GM12878 (cell line): ENCODE measurements around the gene ADAP1. TPM values are rescaled to one million over a fixed set of nuclear protein-coding genes. Genes with fewer than 3 reads are reported as not detected.

Experiments used
- ATAC-seq: fragments of 200-7000 bp; cut with Tn5 transposase; 3 replicates; pipeline ENCODE4 v1.9.1; 2020; ENCODE audit warnings: mild to moderate bottlenecking, moderate library complexity
- BruUV-seq: library from RNA; stranded (reverse); fragments of 400-500 nt; replicated peaks from 2 replicates; lab custom pipeline; 2021; lab: Mats Ljungman, UMichigan
- CTCF ChIA-PET: fragments of 300-600 bp; sonication (Branson Sonifier 250); formaldehyde crosslinking; extraction: SDS; loops from one replicate; lab custom pipeline; 2021; ENCODE audit warnings: inconsistent platforms; lab: Yijun Ruan, JAX
- POLR2A ChIA-PET: fragments of 350-600 bp; formaldehyde crosslinking; extraction: SDS; loops from one replicate; lab custom pipeline; 2021; ENCODE audit warnings: inconsistent platforms; lab: Charles Lee
- RAD21 ChIA-PET: fragments of 300-600 bp; sonication (Branson Sonifier 250); formaldehyde crosslinking; loops from one replicate; lab custom pipeline; 2023; ENCODE audit warnings: antibody characterized with exemption; ENCODE audit not compliant: unreplicated experiment; lab: Charles Lee
- SMC1A ChIA-PET: fragments of 300-600 bp; sonication (Branson Sonifier 250); formaldehyde crosslinking; loops from one replicate; lab custom pipeline; 2023; ENCODE audit not compliant: unreplicated experiment, uncharacterized antibody; lab: Charles Lee
- DNase-seq: peaks from one replicate; pipeline ENCODE4 v3.0.0-alpha.2; 2011; ENCODE audit warnings: low read depth, low spot score
- FAIRE-seq: peaks from 3 replicates; lab custom pipeline; 2011; peaks lifted over from hg19 to GRCh38; lab: Jason Lieb, UNC
- H2AFZ ChIP-seq: 2 replicates; pipeline ENCODE4 v1.6.0; 2011; ENCODE audit warnings: low read depth, low read length, control low read depth; ENCODE audit not compliant: control insufficient read depth
- H3K27ac ChIP-seq: 2 replicates; pipeline ENCODE4 v1.5.1; 2011; ENCODE audit warnings: control low read depth; ENCODE audit not compliant: control insufficient read depth, insufficient read depth
- H3K27me3 ChIP-seq, 2 experiments: replicated peaks in 1 of 2; 2 replicates each; pipeline versions ENCODE4 v1.6.0 to v1.6.1; 2011; ENCODE audit warnings: low read length in 1 of 2; ENCODE audit not compliant: control insufficient read depth in 2 of 2, insufficient read depth in 2 of 2
- H3K36me3 ChIP-seq, 2 experiments: 2 replicates each; pipeline ENCODE4 v1.5.1; 2011; ENCODE audit warnings: low read length in 1 of 2; ENCODE audit not compliant: control insufficient read depth in 2 of 2, insufficient read depth in 2 of 2
- H3K4me1 ChIP-seq: 2 replicates; pipeline ENCODE4 v1.6.1; 2011; ENCODE audit warnings: mild to moderate bottlenecking, low read length, moderate library complexity, mixed read lengths; ENCODE audit not compliant: control insufficient read depth, insufficient read depth
- H3K4me2 ChIP-seq: 2 replicates; pipeline ENCODE4 v1.6.0; 2011; ENCODE audit warnings: control low read depth; ENCODE audit not compliant: control insufficient read depth, insufficient read depth
- H3K4me3 ChIP-seq: fragments of 200-600 bp; sonication (generic); 2 replicates; pipeline ENCODE4 v1.5.1; 2016
- H3K79me2 ChIP-seq: 2 replicates; pipeline ENCODE4 v1.6.0; 2011; ENCODE audit warnings: low read length; ENCODE audit not compliant: control insufficient read depth, insufficient read depth
- H3K9ac ChIP-seq: 2 replicates; pipeline ENCODE4 v1.8.0; 2011; ENCODE audit warnings: low read length, control low read depth, mixed read lengths; ENCODE audit not compliant: control insufficient read depth, insufficient read depth
- H3K9me3 ChIP-seq: replicated peaks from 3 replicates; pipeline ENCODE4 v1.5.1; 2011; ENCODE audit warnings: mild to moderate bottlenecking, low read length; ENCODE audit not compliant: control insufficient read depth, insufficient read depth
- H4K20me1 ChIP-seq: 2 replicates; pipeline ENCODE4 v1.6.0; 2011; ENCODE audit not compliant: control insufficient read depth, insufficient read depth
- CBFB ChIP-seq: IDR thresholded peaks from 2 replicates; pipeline ENCODE4 v1.6.1; 2016; ENCODE audit warnings: antibody characterized with exemption, low read depth
- CHD2 ChIP-seq: IDR thresholded peaks from 2 replicates; pipeline ENCODE4 v1.6.1; 2011; ENCODE audit warnings: low read depth, low read length, improper control_type of control experiment, borderline replicate concordance
- CREM ChIP-seq: IDR thresholded peaks from 2 replicates; pipeline ENCODE4 v1.6.1; 2014; ENCODE audit warnings: antibody characterized with exemption, low read depth
- EED ChIP-seq: sonication (generic); IDR thresholded peaks from 2 replicates; pipeline ENCODE4 v1.6.1; 2016; ENCODE audit warnings: antibody characterized with exemption, low read depth
- ETV6 ChIP-seq, 2 experiments: fragments of 450-650 bp in 1 of 2; IDR thresholded peaks in 1 of 2; conservative IDR thresholded peaks in 1 of 2; 2 replicates each; pipeline ENCODE4 v1.6.1; 2014; ENCODE audit warnings: antibody characterized with exemption in 1 of 2, borderline replicate concordance in 1 of 2, low read depth in 1 of 2, mild to moderate bottlenecking in 1 of 2, moderate library complexity in 1 of 2
- GATAD2B ChIP-seq: fragments of 450-650 bp; conservative IDR thresholded peaks from 2 replicates; pipeline ENCODE4 v1.6.1; 2017; ENCODE audit warnings: low read depth, mild to moderate bottlenecking, moderate library complexity
- MAX ChIP-seq: IDR thresholded peaks from 2 replicates; pipeline ENCODE4 v1.6.1; 2012; ENCODE audit warnings: low read depth, low read length, improper control_type of control experiment
- MEF2B ChIP-seq: fragments of 450-650 bp; IDR thresholded peaks from 2 replicates; pipeline ENCODE4 v1.6.1; 2018; ENCODE audit warnings: mild to moderate bottlenecking, moderate library complexity; ENCODE audit not compliant: partially characterized antibody, poor library complexity, severe bottlenecking
- MTA3 ChIP-seq: IDR thresholded peaks from 2 replicates; pipeline ENCODE4 v1.6.1; 2012; ENCODE audit warnings: low read length, inconsistent platforms, borderline replicate concordance
- RAD21 ChIP-seq: IDR thresholded peaks from 2 replicates; pipeline ENCODE4 v1.6.1; 2011; ENCODE audit warnings: mild to moderate bottlenecking, low read depth, low read length, moderate library complexity; ENCODE audit not compliant: insufficient read depth
- SREBF1 ChIP-seq: IDR thresholded peaks from 2 replicates; pipeline ENCODE4 v1.6.1; 2012; ENCODE audit warnings: mild to moderate bottlenecking, low read length
- SUZ12 ChIP-seq: fragments of 200-600 bp; sonication (generic); IDR thresholded peaks from one replicate; pipeline ENCODE4 v1.6.1; 2018; ENCODE audit warnings: antibody characterized with exemption, mild to moderate bottlenecking; ENCODE audit not compliant: unreplicated experiment
- WGBS: methylation state at CpG from one replicate; pipeline ENCODE4 v1.1.6; 2016; ENCODE audit warnings: low lambda C conversion rate; ENCODE audit not compliant: insufficient replicate concordance, insufficient coverage; ENCODE audit errors: missing lambda C conversion rate; 5-methylcytosine and 5-hydroxymethylcytosine counted together
- in situ Hi-C: fragments of 300-500 bp; cut with MboI; formaldehyde crosslinking; loops from 9 replicates; pipeline ENCODE4 v1.14.3; 2018; ENCODE audit warnings: mixed read lengths
- intact Hi-C: fragments of 100-400 bp; cut with micrococcal nuclease; formaldehyde crosslinking; loops from one replicate; pipeline ENCODE4 v1.14.2; 2022; ENCODE audit not compliant: unreplicated experiment
- polyA plus RNA-seq, 11 experiments: library from polyadenylated mRNA; depleted of rRNA in 4 of 11; unstranded in 6 of 11; stranded (reverse) in 5 of 11; fragments of >200 nt; fragmentation: Nextera tagmentation in 4 of 11; fragmentation: Illumina TruSeq in 1 of 11; extraction: Ambion mirVana in 4 of 11; extraction: Trizol in 1 of 11; gene quantifications; 1 replicate in 1 of 11; 2 replicates in 10 of 11; pipeline versions ENCODE4 v1.2.1 to v1.2.3, GENCODE V29; 2011 to 2016; ENCODE audit warnings: inconsistent platforms in 2 of 11, missing spikeins in 2 of 11, low read depth in 1 of 11
- total RNA-seq, 4 experiments: library from RNA; depleted of rRNA in 3 of 4; stranded (reverse); fragments of >200 nt in 3 of 4; fragmentation: Illumina TruSeq in 1 of 4; extraction: Trizol in 1 of 4; gene quantifications; 2 replicates each; pipeline versions ENCODE4 v1.2.1 to v1.2.3, GENCODE V29; 2013 to 2021
- TF ChIP-seq, protein P1 (sequence below): IDR thresholded peaks from 2 replicates; pipeline ENCODE4 v1.6.1; 2011; ENCODE audit warnings: borderline replicate concordance, low read depth, mild to moderate bottlenecking, moderate library complexity, low read length; ENCODE audit not compliant: insufficient read depth, poor library complexity, severe bottlenecking

ADAP1 gene
- total and polyA plus RNA-seq, 10 of the 15 experiments (the other 5 are each of a cell fraction or from before 2014, with no cell fraction given), result 0.22 to 44.2 (median 22.0) TPM; not detected in 1

DNA sequence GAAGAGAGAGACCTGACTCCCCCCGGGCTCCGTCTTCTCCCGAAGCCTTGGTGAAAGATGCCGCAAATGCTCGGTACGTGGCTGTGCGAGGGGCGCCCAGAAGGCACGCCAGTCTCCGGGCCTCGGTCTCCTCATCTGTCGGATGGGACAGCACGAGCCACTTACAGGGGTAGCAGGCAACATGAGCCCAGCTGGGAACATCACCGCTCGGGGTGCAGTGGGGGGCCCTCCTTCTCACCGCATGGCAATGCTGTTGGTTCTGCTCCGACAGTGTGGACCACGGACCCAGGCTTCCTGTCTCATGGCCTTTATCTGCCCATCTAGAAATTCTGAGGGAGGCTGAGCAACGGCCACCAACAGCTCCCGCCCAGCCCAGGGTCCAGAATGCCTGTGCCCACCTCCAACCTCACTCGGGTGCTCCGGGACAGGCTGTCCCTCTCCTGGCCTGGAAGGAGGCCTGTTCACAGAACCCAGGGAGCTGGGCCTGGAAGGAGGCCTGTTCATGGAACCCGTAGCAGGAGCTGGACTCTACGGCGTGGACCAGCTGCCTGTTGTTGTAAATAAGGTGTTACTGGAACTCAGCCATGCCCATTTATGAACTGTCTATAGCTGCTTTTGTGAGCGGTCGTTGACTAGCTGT, 15.8 kb downstream of the ADAP1 start:
- RAD21 ChIA-PET, result interaction anchor here (1.0 to 1.3 kb wide), 2 partner anchors 11 to 14 kb away, joined by 3 to 4 read pairs; no protein-coding TSS in a partner anchor
- no peak for FAIRE-seq

More for the DNA sequence above, 15.8 kb downstream of the ADAP1 start:
- ChIA-PET CTCF (interaction anchor here (1.2 to 2.6 kb wide), 3 partner anchors 9 to 14 kb away, joined by 3 to 8 read pairs (median 5); no protein-coding TSS in a partner anchor), SMC1A (interaction anchor here (1.6 kb wide), 1 partner anchor 12 kb away, joined by 8 read pairs; no protein-coding TSS in a partner anchor), POLR2A (interaction anchor here (0.6 to 0.9 kb wide), 2 partner anchors 8 to 9 kb away, joined by 3 to 6 read pairs; no protein-coding TSS in a partner anchor)
- Histone ChIP-seq H3K4me3 (no peak overlapping the region), H3K27me3 (no peaks in the 10 kb centered on the region), H3K36me3 (peaks cover 0 to 5% of the 10 kb centered on the region in 2 experiments; a peak in 3 of 4 replicates), H2AFZ (no peak overlapping the region), H3K9ac (no peak overlapping the region), H3K9me3 (peaks cover 15% of the 10 kb centered on the region), H3K79me2 (peaks cover 5% of the 10 kb centered on the region; the same call in 1 of the 2 replicates), H3K4me2 (no peak overlapping the region), H3K27ac (no peak overlapping the region), H4K20me1 (no peaks in the 10 kb centered on the region), H3K4me1 (peaks cover 16% of the 10 kb centered on the region)
- BruUV-seq, result no TSS peak
- TF ChIP-seq GATAD2B (no peak), CBFB (no peak), MAX (no peak), EED (no peak), ETV6 (conservative IDR thresholded peaks at IDR 0.05 in 1 of 2, IDR thresholded peaks at IDR 0.05 in 1 of 2; ENCODE audit: borderline replicate concordance in 1 of 2, low read depth in 1 of 2) (no peak), CREM (no peak), CHD2 (no peak), SUZ12 (no peak), MEF2B (no peak), MTA3 (no peak), SREBF1 (no peak), RAD21 (no peak)
- TF ChIP-seq, protein P1, sequence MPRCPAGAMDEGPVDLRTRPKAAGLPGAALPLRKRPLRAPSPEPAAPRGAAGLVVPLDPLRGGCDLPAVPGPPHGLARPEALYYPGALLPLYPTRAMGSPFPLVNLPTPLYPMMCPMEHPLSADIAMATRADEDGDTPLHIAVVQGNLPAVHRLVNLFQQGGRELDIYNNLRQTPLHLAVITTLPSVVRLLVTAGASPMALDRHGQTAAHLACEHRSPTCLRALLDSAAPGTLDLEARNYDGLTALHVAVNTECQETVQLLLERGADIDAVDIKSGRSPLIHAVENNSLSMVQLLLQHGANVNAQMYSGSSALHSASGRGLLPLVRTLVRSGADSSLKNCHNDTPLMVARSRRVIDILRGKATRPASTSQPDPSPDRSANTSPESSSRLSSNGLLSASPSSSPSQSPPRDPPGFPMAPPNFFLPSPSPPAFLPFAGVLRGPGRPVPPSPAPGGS, result no peak
- ATAC-seq (no peak), DNase-seq (no peak)
- 96% methylated on average over 27 of the region's 27 CpGs for WGBS
- in situ Hi-C loops, result no loop called here
- intact Hi-C loops, result no loop called here
